ENCODE data around the gene STK32B. TPM values are rescaled to one million over a fixed set of nuclear protein-coding genes. Genes with fewer than 3 reads are reported as not detected.

STK32B gene
- polyA plus RNA-seq, 2 donors: 0.22 to 0.24 TPM

DNA sequence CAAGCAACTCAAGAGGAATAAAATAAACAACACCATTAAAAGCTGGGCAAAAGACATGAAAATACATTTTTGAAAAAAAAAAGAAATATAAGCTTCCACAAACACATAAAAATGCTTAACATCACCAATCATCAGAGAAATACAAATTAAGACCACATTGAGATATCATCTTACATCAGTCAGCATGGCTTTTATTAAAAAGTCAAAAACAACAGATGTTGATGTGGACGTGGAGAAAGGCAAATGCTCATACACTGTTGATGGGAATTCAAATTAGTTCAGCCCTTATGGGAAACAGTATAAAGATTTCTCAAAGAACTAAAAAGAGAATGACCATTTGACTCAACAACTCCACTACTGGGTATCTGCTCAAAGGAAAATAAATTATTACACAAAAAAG, 59.6 kb downstream of the STK32B start:
- no peak overlapping the region for H3K4me3 ChIP-seq (ENCODE audit: low read depth in 1 of 2, low read length in 2 of 2)
- H3K27me3 ChIP-seq (ENCODE audit: control insufficient read depth in 1 of 2, insufficient read depth in 2 of 2, low read length in 2 of 2): no peaks in the 10 kb centered on the region
- no peaks in the 10 kb centered on the region for H3K36me3 ChIP-seq (ENCODE audit: control insufficient read depth in 2 of 2, insufficient read depth in 2 of 2, low read length in 1 of 2)
- H3K9me3 ChIP-seq (ENCODE audit: control insufficient read depth in 2 of 2, insufficient read depth in 1 of 2, low read depth in 1 of 2, low read length in 1 of 2): no peaks in the 10 kb centered on the region
- no peaks in the 10 kb centered on the region for H3K4me1 ChIP-seq (ENCODE audit: control insufficient read depth in 2 of 2, insufficient read depth in 2 of 2, low read length in 1 of 2)
- no peak overlapping the region for H3K27ac ChIP-seq (ENCODE audit: low read depth in 2 of 2, low read length in 1 of 2)
- WGBS, 2 donors: 64 to 81% methylated on average over 1 of the region's 1 CpG

DNA sequence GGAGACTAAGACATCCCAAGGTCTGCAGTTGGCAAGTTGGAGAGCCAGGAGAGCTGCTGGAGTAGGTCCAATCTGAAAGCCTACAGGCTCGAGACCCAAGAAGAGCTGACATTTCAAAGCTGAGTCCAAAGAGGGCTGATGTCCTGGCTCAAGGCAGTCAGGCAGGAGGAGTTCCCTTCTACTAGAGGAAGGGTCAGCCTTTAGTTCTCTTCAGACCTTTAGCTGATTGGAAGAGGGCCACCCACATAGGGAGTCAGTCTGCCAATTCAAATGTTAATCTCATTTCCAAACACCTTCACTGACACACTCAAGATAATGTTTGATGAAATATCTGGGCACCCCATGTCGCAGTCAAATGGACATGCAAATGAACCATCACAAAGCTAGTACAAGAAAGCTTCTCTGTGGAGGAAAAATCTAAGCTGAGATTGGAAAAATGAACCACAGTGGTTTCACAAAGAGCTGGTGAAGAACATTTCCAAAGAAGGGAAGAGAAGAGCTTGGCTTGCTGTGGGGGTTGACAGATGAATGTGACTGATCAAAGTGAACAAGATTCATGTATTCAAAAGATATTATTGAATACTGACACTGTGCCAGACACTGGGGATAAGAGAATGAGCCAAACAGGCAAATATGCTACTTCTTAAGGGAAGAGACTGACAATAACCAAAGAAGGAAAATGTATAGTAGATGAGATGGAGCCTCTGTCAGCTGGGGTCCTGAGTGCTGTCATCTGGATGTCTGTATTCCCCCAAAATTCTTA, 61.2 kb downstream of the STK32B start:
- Histone ChIP-seq H3K4me3 (ENCODE audit: low read depth in 1 of 2, low read length in 2 of 2) (no peak overlapping the region), H3K27ac (ENCODE audit: low read depth in 2 of 2, low read length in 1 of 2) (no peak overlapping the region), H3K27me3 (ENCODE audit: control insufficient read depth in 1 of 2, insufficient read depth in 2 of 2, low read length in 2 of 2) (no peaks in the 10 kb centered on the region), H3K4me1 (ENCODE audit: control insufficient read depth in 2 of 2, insufficient read depth in 2 of 2, low read length in 1 of 2) (no peaks in the 10 kb centered on the region), H3K9me3 (ENCODE audit: control insufficient read depth in 2 of 2, insufficient read depth in 1 of 2, low read depth in 1 of 2, low read length in 1 of 2) (no peaks in the 10 kb centered on the region), H3K36me3 (ENCODE audit: control insufficient read depth in 2 of 2, insufficient read depth in 2 of 2, low read length in 1 of 2) (no peaks in the 10 kb centered on the region)
- WGBS, 2 donors: 58% methylated on average over 2 of the region's 2 CpGs

DNA sequence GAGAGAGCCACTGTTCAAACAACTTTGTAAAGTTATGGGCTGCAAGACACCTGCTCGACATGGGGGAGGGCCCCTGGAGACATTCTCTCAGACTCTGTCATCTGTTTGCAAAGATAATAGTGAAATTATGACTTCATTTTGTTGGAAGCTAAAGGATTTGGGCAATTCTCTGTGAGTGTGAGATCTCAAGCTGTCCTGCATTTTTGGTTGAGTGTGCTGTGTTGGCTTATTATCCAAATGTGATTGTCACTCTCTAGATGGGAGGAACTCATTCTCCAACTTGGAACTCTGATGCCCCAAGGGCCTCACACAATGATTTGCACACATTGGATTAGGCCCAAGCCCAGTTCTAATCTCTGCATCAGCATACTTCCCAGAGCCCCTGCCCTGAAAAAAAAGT, 63.7 kb downstream of the STK32B start:
- Histone ChIP-seq H3K4me3 (ENCODE audit: low read depth in 1 of 2, low read length in 2 of 2) (no peak overlapping the region), H3K4me1 (ENCODE audit: control insufficient read depth in 2 of 2, insufficient read depth in 2 of 2, low read length in 1 of 2) (no peaks in the 10 kb centered on the region), H3K36me3 (ENCODE audit: control insufficient read depth in 2 of 2, insufficient read depth in 2 of 2, low read length in 1 of 2) (no peaks in the 10 kb centered on the region), H3K9me3 (ENCODE audit: control insufficient read depth in 2 of 2, insufficient read depth in 1 of 2, low read depth in 1 of 2, low read length in 1 of 2) (no peaks in the 10 kb centered on the region), H3K27ac (ENCODE audit: low read depth in 2 of 2, low read length in 1 of 2) (no peak overlapping the region), H3K27me3 (ENCODE audit: control insufficient read depth in 1 of 2, insufficient read depth in 2 of 2, low read length in 2 of 2) (no peaks in the 10 kb centered on the region)
- WGBS, 2 donors: 14 to 16% methylated on average over 1 of the region's 1 CpG

DNA sequence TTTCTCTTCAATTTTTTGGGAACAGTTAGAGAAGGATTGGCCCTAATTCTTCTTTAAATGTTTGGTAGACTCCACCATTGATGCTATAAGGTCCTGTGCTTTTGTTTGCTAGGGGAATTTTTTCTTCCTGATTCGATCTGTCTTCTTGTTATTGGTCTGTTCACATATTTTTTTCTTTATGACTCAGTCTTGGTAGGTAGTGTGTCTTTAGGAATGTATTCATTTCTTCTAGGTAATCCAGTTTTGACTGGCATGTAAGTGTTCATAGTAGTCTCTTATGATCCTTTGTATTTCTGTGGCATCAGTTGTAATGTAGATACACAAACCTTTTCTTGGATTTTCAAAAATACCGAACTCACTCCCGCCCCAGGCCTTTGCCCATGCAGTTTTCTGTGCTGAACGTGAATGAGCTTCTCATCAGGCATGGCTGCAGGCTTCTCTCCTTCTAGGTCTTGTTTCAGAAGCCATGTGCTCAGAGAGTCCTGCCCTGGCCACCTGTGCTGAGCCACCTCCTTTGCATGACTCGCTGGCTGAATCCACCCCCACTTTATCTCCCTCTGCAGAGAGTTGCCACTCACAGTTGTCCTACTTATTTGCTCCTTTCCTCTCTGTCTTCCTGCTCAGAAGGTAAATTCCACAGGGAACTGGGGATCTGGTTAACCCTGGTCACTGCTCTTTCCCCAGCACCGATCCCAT, 67.0 kb downstream of the STK32B start:
- Histone ChIP-seq H3K36me3 (ENCODE audit: control insufficient read depth in 2 of 2, insufficient read depth in 2 of 2, low read length in 1 of 2) (no peaks in the 10 kb centered on the region), H3K4me3 (ENCODE audit: low read depth in 1 of 2, low read length in 2 of 2) (no peak overlapping the region), H3K27me3 (ENCODE audit: control insufficient read depth in 1 of 2, insufficient read depth in 2 of 2, low read length in 2 of 2) (no peaks in the 10 kb centered on the region), H3K27ac (ENCODE audit: low read depth in 2 of 2, low read length in 1 of 2) (no peak overlapping the region), H3K9me3 (ENCODE audit: control insufficient read depth in 2 of 2, insufficient read depth in 1 of 2, low read depth in 1 of 2, low read length in 1 of 2) (no peaks in the 10 kb centered on the region), H3K4me1 (ENCODE audit: control insufficient read depth in 2 of 2, insufficient read depth in 2 of 2, low read length in 1 of 2) (no peaks in the 10 kb centered on the region)
- WGBS, 2 donors: 82 to 86% methylated on average over 6 of the region's 6 CpGs

DNA sequence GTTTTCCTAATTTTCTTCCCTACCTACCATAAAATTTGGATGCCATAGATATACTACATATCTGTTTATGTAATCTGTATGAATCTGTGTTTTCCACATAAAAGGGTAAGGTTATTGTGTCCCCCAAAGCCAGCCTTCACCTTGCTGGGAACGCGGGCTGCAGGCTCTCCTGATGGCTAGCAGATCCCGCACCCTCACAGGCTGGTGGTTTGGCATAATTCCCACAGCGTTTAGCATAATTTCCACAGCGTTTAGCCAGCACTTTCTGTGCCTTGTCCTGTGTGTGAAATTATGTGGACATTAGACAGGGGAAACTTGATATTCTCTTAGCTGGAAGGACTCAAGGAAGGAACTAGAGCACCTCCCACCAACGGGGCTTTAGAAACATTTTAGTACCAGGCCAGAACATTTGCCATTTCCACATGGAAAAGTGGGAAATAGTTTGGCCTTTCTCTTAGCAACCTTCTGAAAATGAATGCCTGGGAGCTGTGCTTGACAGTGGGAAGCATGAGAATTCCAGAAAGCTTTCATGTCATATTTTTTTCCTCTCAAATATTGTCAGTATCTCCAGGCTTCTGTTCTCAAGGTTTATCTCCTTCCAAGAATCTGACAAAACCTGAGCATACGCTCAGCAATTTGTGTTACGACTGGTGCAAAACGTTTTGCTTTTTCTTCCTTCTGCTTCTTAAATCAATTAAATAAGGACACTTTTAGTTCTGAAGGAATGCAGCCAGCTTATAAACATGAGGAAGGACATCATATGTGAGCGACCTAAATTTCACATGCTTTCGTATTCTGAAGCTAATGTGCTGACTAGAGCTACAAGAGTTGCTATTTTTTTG, 67.9 kb downstream of the STK32B start:
- no peak overlapping the region for H3K27ac ChIP-seq (ENCODE audit: low read depth in 2 of 2, low read length in 1 of 2)
- no peak overlapping the region for H3K4me3 ChIP-seq (ENCODE audit: low read depth in 1 of 2, low read length in 2 of 2)
- no peaks in the 10 kb centered on the region for H3K4me1 ChIP-seq (ENCODE audit: control insufficient read depth in 2 of 2, insufficient read depth in 2 of 2, low read length in 1 of 2)
- WGBS, 2 donors: 73 to 74% methylated on average over 11 of the region's 11 CpGs
- H3K27me3 ChIP-seq (ENCODE audit: control insufficient read depth in 1 of 2, insufficient read depth in 2 of 2, low read length in 2 of 2): no peaks in the 10 kb centered on the region
- no peaks in the 10 kb centered on the region for H3K36me3 ChIP-seq (ENCODE audit: control insufficient read depth in 2 of 2, insufficient read depth in 2 of 2, low read length in 1 of 2)
- no peaks in the 10 kb centered on the region for H3K9me3 ChIP-seq (ENCODE audit: control insufficient read depth in 2 of 2, insufficient read depth in 1 of 2, low read depth in 1 of 2, low read length in 1 of 2)

DNA sequence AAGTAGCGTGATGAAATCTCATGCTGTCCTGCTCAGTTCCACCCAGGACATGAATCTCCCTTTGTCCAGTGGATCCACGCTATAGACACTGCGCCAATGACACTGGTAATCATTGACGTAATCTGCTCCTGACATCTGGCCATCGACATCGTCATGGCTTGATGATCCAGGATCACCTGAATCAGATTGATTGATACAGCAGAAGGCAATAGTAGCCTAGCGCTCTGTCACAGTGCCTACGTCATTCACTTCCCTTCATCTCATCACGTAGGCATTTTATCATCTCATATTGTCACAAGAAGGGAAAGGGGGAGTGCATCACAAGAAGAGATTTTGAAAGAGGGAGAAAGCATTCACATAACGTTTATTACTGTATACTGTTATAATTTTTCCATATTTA, 68.8 kb downstream of the STK32B start:
- 89 to 92% methylated on average over 10 of the region's 10 CpGs for WGBS, 2 donors
- Histone ChIP-seq H3K27me3 (ENCODE audit: control insufficient read depth in 1 of 2, insufficient read depth in 2 of 2, low read length in 2 of 2) (no peaks in the 10 kb centered on the region), H3K4me1 (ENCODE audit: control insufficient read depth in 2 of 2, insufficient read depth in 2 of 2, low read length in 1 of 2) (no peaks in the 10 kb centered on the region), H3K9me3 (ENCODE audit: control insufficient read depth in 2 of 2, insufficient read depth in 1 of 2, low read depth in 1 of 2, low read length in 1 of 2) (no peaks in the 10 kb centered on the region), H3K36me3 (ENCODE audit: control insufficient read depth in 2 of 2, insufficient read depth in 2 of 2, low read length in 1 of 2) (no peaks in the 10 kb centered on the region), H3K27ac (ENCODE audit: low read depth in 2 of 2, low read length in 1 of 2) (no peak overlapping the region), H3K4me3 (ENCODE audit: low read depth in 1 of 2, low read length in 2 of 2) (no peak overlapping the region)

DNA sequence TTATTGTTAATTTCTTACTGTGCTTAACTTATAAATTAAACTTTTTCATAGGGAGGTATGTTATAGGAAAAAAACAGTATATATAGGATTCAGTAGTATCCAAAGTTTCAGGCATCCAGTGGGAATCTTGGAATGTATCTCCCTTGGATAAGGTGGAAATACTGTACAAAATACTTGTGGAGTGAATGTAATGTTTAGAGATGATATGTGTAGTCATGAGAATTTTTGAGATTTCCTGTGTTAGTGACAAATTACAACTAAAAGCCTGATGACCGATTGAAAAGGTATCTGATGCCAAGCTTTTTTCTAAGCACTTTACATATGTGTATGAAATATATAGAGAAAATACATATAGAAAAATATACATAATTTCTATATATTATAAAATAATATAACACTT, 69.2 kb downstream of the STK32B start:
- WGBS, 2 donors: 84 to 85% methylated on average over 1 of the region's 1 CpG
- H3K27ac ChIP-seq (ENCODE audit: low read depth in 2 of 2, low read length in 1 of 2): no peak overlapping the region
- H3K9me3 ChIP-seq (ENCODE audit: control insufficient read depth in 2 of 2, insufficient read depth in 1 of 2, low read depth in 1 of 2, low read length in 1 of 2): no peaks in the 10 kb centered on the region
- no peaks in the 10 kb centered on the region for H3K27me3 ChIP-seq (ENCODE audit: control insufficient read depth in 1 of 2, insufficient read depth in 2 of 2, low read length in 2 of 2)
- H3K36me3 ChIP-seq (ENCODE audit: control insufficient read depth in 2 of 2, insufficient read depth in 2 of 2, low read length in 1 of 2): no peaks in the 10 kb centered on the region
- no peak overlapping the region for H3K4me3 ChIP-seq (ENCODE audit: low read depth in 1 of 2, low read length in 2 of 2)
- H3K4me1 ChIP-seq (ENCODE audit: control insufficient read depth in 2 of 2, insufficient read depth in 2 of 2, low read length in 1 of 2): no peaks in the 10 kb centered on the region

DNA sequence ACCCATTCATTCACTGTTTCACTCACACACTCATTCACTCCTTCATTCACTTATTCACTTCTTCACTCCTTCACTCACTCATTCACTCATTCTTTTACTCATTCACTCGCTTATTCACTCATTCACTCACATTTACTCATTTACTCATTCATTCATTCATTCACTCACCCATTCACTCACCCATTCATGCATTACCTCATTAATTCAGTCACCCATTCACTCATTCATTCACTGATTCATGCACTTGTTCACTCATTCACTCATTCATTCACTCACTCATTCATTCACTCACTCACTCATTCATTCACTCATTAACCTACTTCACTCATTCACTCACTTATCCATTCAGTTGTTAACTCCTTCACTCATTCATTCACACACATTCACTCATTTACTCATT, 70.8 kb downstream of the STK32B start:
- 94 to 95% methylated on average over 1 of the region's 1 CpG for WGBS, 2 donors
- Histone ChIP-seq H3K4me1 (ENCODE audit: control insufficient read depth in 2 of 2, insufficient read depth in 2 of 2, low read length in 1 of 2) (no peaks in the 10 kb centered on the region), H3K27me3 (ENCODE audit: control insufficient read depth in 1 of 2, insufficient read depth in 2 of 2, low read length in 2 of 2) (no peaks in the 10 kb centered on the region), H3K27ac (ENCODE audit: low read depth in 2 of 2, low read length in 1 of 2) (no peak overlapping the region), H3K9me3 (ENCODE audit: control insufficient read depth in 2 of 2, insufficient read depth in 1 of 2, low read depth in 1 of 2, low read length in 1 of 2) (no peaks in the 10 kb centered on the region), H3K4me3 (ENCODE audit: low read depth in 1 of 2, low read length in 2 of 2) (no peak overlapping the region), H3K36me3 (ENCODE audit: control insufficient read depth in 2 of 2, insufficient read depth in 2 of 2, low read length in 1 of 2) (no peaks in the 10 kb centered on the region)

DNA sequence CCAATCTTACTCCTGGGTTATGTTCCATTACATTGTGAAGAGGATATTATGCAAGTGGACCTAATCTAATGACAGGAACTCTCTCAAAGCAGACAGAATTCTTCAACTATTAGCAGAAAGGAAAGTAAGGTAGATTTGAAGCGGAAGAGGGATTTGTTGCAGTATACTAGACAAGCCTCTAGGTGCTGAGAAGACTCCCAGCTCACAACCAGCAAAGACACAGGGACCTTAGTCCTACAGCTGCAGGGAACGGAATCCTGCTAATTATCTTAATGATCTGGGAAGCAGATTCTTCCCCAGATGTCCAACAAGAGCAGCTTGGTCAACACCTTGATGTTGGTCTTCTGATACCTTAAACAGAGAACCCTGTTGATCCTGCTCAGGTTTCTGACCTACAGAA, 73.6 kb downstream of the STK32B start:
- no peak overlapping the region for H3K27ac ChIP-seq (ENCODE audit: low read depth in 2 of 2, low read length in 1 of 2)
- H3K9me3 ChIP-seq (ENCODE audit: control insufficient read depth in 2 of 2, insufficient read depth in 1 of 2, low read depth in 1 of 2, low read length in 1 of 2): no peaks in the 10 kb centered on the region
- no peaks in the 10 kb centered on the region for H3K36me3 ChIP-seq (ENCODE audit: control insufficient read depth in 2 of 2, insufficient read depth in 2 of 2, low read length in 1 of 2)
- no peak overlapping the region for H3K4me3 ChIP-seq (ENCODE audit: low read depth in 1 of 2, low read length in 2 of 2)
- WGBS, 2 donors: 82 to 87% methylated on average over 2 of the region's 2 CpGs
- no peaks in the 10 kb centered on the region for H3K4me1 ChIP-seq (ENCODE audit: control insufficient read depth in 2 of 2, insufficient read depth in 2 of 2, low read length in 1 of 2)
- no peaks in the 10 kb centered on the region for H3K27me3 ChIP-seq (ENCODE audit: control insufficient read depth in 1 of 2, insufficient read depth in 2 of 2, low read length in 2 of 2)
